NCI-H1105 (cell line): ENCODE results near the gene CCIN.

Experiments used
- DNase-seq: peaks from one replicate; lab custom pipeline; 2025; lab: John Stamatoyannopoulos, UW

CCIN gene

DNA sequence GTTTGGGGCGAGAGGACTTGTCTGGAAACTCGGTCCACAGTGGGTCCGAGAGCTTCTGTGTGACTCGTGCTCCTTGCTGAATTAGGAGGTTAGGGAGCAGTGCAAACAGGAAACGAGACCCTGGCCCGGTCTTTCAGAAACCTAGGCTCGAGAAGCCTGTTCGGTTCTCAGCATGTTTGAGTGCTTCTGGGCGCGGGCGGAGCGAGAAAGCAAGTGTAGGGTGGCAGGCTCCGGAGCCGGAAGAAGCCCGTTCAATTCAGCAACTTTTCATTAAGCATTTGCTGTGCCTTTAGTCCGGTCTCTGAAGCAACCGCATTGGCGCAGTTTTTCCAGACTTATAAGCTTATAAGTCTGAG is 22.1 kb downstream of the CCIN start:
- DNase-seq = no peak

DNA sequence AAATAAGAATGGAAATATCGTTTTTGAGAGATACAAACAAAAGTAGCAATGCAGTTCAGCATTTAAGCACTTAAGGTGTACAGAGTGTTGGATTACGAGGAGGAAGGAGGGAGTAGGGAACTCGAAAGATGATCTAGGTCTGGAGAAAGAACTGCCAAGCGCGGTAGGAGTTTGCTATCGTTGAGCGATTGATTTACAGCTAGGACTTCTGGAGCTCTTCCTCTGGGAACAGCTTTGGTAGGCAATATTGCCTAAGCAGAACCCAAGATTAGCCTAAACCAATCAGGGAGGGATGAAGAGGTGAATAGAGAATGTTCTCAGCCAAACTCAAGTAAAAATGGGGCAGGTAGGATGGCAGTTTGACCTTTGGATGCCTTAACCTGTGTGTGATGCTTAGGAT is 22.5 kb downstream of the CCIN start:
- DNase-seq = no peak

DNA sequence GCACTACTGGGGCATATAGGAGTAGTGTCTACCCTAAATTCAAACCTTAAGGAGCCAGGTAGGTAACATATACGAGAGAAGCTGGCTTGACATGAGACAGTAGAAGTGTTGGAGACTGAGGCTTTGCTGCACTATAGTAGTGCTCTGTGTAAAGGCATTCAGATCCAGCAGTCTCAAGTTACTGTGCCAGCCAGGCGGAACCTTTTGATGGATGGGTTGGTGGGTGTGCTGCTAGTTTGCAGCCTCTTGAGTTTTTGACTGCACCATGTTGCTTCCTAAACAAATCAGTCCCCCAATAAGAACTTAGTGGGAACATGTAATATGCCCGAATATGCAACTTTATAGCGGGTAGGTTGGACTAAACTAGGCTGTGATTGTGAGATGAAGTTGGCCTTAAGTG is 23.0 kb downstream of the CCIN start:
- DNase-seq = no peak

DNA sequence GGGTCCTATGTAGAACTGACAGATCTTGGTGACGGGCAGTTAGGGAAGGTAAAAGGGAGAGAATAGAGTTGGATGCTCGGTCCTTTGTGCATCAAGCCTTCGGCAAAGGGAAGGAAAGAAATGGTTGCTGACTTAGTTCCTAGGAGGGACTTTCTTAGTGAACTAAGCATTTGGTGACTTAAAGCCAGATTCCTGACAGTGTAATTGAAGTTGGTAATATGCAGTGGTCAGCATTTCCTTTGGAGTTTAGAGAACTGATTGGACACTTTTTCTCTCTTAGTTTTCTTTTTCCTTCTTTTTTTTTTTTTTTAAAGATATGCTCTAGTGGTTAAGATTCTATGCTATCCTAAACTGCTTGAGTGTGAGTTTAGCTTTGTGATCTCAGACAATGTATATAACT is 23.8 kb downstream of the CCIN start:
- DNase-seq = no peak

DNA sequence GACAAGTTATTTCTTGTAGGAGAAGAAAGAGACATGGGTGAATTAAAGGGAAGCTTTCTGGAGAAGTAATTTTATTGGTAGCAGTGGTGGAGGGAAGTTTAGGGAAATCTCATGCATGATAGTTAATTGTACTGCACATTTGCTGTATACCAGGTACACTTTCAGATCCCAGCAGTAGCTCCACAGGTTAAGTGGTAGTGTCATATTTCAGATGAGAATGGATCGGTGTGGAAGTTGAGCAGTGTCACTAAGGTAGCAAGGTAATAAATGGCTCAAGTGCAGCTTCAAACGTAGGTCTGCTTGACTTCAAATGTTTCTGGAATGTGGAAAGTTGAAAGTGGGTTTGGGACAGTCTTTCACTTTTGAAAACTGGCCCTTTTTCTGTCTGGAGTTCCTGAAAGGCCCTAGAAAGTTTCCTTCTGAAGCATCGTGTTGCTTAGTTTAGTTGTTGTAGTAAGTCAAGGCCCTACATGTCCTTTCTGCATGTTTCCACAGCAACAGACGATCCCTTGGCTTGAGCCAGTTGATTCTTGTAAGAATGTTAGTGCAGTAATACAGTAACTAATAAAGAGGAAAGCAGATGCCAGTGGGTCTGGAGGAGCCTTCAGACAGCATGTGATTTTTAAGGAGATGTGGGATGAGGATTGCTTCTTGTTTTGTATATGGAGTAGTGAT is 25.3 kb downstream of the CCIN start:
- DNase-seq = no peak

DNA sequence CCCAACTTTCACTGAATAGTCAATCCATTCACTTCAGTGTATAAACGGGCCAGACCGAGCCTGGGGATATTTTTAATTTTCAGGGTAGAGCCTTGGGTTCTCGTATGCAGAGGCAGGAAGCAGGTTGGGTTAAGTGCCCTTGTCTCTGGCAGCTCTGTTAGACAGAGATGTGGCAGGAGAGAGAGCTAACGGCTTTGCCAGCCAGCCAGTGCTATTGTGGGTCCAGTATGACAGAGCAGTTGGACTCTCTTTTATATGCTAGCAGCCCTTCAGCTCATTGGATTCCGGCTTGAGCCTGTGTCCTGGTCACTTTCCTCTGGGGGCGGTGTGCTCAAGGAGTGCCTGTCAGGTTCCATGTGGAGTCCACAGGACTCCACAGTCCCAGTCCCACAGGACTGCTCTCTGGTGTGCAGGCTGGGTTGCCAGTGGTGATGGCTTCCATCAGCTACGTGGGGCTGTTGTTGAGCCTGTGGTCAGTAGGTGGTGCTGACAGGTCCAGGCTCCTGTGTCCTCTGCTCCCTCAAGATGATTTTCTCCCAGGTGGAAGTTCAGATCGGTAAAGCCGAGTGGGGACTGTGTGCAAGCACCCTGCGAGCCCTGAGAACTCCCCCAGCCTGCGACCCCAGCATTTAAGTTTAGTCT is 35.8 kb downstream of the CCIN start:
- no peak for DNase-seq

DNA sequence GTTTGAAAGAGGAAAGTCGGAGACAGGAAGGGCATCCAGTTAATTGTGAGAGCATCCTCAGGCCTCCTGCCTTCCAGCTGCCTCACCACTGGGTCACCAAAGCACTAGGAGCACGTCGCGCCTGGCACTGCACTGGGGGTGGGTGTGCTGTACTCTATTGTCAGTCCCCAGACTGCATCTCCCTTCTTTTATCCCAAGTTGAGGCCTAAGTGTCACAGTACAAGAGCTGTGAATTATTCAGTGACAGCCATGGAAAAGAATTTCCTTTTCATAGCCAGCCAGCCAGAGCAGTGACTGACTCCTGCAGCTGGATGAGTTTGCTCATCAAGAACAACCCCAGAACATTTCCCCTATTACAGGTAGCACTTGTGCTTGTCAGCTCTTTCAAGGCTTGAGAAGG is 37.8 kb downstream of the CCIN start:
- no peak for DNase-seq

DNA sequence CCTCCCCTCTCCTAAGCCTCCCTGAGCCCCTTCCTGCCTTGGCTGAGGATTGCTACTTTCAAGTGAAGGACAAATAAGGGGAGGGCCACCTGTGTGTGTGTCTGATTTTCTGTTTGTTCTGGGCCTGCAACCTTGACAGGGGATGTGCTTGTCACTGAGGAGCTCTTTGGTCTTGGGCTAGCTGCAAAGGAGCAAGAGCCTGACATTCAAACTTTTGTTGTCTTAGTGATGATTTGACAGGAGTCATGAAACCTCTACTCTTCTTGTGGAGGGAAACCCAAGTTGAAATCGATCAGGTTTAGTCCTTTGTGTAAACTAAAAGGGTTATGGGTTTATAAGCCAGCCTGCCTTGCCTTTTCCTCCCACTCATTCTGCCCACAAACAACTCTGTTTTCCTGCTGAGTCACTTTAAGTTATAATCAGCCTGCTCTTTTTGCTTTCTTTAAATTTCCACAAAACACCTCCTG is 38.4 kb downstream of the CCIN start:
- DNase-seq = no peak

DNA sequence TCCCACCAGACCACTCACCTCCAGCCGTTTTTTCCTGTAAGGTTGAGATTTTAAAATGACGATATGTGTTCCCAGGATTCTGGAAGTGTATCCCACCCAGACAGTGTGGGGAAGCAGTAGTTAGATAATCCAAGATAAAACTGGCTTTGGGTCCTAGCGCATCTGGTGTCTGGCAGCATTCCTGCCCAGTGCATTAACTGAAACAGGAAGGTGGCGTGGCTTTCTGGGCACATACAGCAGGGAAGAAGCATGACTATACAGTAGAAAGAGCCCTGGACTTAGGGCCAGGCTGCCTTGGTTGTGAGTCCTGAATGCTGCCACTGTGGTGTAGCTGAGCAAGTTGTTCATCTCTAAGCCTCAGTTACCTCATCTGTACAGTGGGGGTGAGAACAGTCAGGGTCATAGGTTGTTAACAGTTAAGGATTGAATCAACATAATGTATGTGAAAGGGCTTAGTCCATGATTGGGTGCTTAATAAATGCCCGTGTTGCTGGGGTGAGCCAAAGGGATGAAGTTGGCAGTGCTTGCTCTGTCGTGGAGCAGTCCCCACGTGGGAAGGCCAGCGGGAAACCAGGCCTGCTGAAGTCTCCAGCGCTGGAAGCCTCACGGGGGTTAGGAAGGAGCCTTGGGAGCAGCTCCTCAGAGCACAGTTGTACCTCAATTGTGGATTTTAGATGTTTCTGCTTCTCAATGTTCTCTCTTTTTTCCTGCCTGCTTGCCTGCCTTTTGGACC is 39.5 kb downstream of the CCIN start:
- no peak for DNase-seq

DNA sequence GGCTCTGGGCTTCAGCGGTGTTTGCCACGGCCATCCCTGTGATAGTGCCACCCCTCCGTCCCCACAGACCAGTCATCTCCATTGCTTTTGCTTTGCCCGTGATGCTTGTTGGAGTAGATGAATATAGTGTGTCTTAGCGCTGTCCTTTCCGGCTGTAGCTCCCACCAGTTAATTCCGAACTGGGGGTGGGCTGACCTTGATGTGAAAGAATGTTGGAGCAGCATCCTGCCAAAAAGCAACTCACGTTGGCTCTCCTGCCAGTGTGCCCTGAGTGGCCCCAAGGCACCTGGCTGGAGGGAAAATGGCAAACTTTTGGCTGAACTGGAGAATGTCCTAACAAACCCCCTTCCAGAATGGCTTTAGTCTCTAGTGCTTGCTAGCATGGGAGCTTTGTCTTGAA is 41.5 kb downstream of the CCIN start:
- DNase-seq = no peak

DNA sequence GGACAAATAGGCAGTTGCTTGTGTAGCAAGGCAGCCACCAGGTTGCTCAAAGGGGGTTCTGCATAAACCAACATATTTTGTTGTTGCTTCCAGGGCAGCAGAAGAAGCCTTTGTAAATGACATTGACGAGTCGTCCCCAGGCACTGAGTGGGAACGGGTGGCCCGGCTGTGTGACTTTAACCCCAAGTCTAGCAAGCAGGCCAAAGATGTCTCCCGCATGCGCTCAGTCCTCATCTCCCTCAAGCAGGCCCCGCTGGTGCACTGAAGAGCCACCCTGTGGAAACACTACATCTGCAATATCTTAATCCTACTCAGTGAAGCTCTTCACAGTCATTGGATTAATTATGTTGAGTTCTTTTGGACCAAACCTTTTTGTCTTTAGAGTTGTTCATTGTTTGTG is 42.3 kb downstream of the CCIN start:
- DNase-seq = no peak

DNA sequence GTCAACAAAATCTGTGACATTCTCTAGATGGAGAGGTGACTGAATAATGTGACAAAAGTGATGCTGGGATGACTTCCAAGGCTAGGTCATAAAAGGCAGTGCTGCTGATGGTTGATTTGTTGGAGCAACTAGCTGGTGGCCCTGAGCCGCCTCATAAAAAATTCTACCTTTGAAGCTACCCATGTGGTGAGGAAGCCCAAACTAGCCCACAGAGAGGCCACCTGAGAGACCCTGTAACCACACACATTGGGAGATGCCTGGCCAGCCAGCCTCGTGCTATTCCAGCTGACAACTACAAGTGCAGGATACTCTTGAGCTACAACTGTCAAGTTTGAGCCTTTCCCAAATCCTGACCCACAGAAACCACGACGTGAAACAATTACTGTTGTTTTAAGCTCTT is 44.2 kb downstream of the CCIN start:
- no peak for DNase-seq

DNA sequence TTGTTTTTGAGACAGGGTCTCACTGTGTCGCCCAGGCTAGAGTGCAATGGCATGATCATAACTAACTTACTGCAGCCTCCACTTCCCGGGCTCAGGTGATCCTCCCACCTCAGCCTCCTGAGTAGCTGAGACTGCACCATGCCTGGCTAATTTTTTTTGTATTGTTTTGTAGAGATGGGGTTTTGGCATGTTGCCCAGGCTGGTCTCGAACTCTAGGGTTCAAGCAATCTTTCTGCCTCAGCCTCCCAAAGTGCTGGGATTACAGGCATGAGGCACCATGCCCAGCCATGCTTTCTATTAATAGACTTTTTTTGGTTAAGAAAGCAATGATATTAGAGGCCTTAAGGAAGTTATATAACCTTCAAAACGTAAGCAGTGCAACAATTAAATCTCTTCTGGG is 44.8 kb downstream of the CCIN start:
- DNase-seq = no peak

DNA sequence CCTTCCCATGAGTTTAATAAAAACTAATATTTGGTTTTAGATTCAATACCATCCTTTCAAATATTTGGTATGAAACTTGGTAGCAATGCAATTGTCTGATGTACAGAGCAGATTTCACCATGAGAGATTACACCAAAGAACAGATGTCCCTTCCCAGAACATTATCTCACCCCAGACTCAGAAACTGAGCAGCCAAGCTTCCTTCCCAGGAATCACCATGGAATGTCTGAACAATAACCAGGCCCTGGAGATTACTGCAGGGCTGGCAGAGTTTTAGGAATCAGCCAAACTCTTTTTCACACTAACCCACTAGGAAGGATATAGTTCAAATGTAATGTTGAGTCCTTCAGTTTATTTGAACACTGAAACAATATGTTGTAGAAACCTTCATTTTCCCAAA is 45.4 kb downstream of the CCIN start:
- no peak for DNase-seq

DNA sequence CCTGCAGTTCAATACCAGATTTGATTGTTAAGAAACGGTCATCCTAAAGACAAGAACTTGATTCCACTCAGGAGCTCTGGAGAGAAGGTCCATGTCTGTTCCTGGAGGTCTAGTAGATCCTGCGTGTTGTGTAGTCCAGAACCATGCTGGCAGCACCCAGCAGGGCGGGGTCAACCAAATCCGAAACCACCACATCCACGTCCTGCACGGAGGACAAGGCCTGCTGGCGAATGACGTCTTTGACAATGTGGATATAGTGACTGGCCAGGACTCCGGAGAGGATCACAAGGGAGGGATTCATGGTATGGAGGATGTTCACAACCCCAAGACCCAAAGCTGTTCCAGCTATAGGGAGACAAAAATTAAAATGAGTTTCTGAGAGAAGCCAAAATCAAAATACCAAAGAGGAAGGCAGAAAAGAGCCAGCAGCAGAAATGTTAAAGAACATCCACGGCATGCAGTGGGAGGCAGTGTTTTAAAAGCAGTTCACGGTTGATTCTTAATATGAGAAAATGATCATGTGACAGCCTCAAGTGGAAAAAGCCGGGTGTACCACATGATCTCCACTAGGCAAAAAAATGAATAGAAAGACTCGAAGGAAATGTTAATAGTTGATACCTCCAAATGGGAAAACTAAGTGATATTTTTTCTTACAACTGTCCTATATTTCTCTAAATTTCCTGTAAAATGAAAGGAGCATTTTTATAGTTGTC is 48.2 kb downstream of the CCIN start:
- peak; percentile 62 for DNase-seq

DNA sequence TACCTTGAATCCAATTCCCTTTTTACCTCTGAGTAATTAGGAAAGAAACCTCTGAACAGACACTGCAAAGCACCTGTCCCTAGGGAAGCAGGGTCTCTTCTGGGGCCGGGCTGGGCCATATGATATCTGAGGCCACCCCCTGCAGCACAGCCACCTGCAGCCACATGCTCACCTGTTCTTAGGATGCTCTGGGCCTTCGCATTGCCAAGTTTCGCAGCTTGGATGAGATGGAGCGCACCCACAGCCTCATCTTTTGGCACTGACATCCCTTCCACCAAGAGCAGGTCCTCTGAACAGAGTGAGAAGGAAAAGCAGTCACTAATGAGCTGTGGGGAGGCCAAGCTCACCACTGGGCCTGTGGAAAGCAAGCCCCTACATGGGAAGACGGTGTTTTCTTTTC is 48.8 kb downstream of the CCIN start:
- DNase-seq = peak; percentile 83

DNA sequence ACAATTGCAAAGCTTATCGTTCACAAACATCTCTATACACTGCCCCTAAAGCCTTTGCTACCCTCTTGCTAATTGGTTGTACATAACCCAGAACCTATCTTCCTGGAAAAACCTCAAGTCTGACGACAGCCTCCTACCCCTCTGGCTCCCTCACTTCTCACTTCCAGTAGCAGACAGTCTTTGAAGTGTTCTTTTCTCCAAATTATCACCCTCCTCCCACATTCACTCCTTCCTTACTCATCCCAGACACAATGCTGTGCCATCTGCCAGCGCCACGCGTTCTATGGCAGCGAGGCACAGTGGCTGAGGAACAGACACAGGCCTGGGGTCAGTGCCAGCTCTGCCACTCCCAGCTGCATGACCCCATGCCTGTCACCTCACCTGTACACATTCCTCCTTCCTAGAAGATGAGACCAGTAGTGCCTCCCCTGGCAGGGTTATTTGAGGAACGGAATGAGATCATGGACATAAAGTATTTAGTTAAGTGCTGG is 49.3 kb downstream of the CCIN start:
- peak; percentile 15 for DNase-seq
